ENCODE measurements around the gene GIMD1.
"Not testable (repeated sequence)": the region's sequence is repeated elsewhere in the genome, so short reads cannot be mapped to it uniquely, and the experiment has no call there.

The GIMD1 gene

GRCh38 chr4:106351016-106351415 lies 17.6 kb downstream of the GIMD1 start:
- DNase-seq, result no peak

- no peak for DNase-seq
Measured at GRCh38 chr4:106347167-106347566, 21.4 kb downstream of the GIMD1 start.

GRCh38 chr4:106344647-106344970 lies 24.0 kb downstream of the GIMD1 start:
- no peak for DNase-seq

- no peak for DNase-seq
Measured at GRCh38 chr4:106343865-106344646, 24.5 kb downstream of the GIMD1 start.

- no peak for DNase-seq
Measured at GRCh38 chr4:106340774-106341173, 27.8 kb downstream of the GIMD1 start.

- DNase-seq, result no peak
Measured at GRCh38 chr4:106339431-106339830, 29.1 kb downstream of the GIMD1 start.

GRCh38 chr4:106338671-106339070 lies 29.9 kb downstream of the GIMD1 start:
- DNase-seq, result no peak

- no peak for DNase-seq
Measured at GRCh38 chr4:106337916-106338315, 30.7 kb downstream of the GIMD1 start.

- no peak for DNase-seq
Measured at GRCh38 chr4:106336618-106337017, 32.0 kb downstream of the GIMD1 start.

- DNase-seq, result no peak
Measured at GRCh38 chr4:106334741-106335470, 33.7 kb downstream of the GIMD1 start.

- DNase-seq, result no peak
Measured at GRCh38 chr4:106333186-106333585, 35.4 kb downstream of the GIMD1 start.

GRCh38 chr4:106329041-106329618 lies 39.4 kb downstream of the GIMD1 start:
- peak in 1 of 58 donors; percentile 1 for DNase-seq

- DNase-seq, result no peak
Measured at GRCh38 chr4:106325800-106326199, 42.8 kb downstream of the GIMD1 start.

- no peak for DNase-seq
Measured at GRCh38 chr4:106323119-106323518, 45.5 kb downstream of the GIMD1 start.

GRCh38 chr4:106321814-106322213 lies 46.8 kb downstream of the GIMD1 start:
- not testable (repeated sequence) for DNase-seq

GRCh38 chr4:106321168-106321567 lies 47.4 kb downstream of the GIMD1 start:
- not testable (repeated sequence) for DNase-seq

- no peak for DNase-seq
Measured at GRCh38 chr4:106320235-106320634, 48.3 kb downstream of the GIMD1 start.

GRCh38 chr4:106318511-106318910 lies 50.1 kb downstream of the GIMD1 start:
- no peak for DNase-seq

GRCh38 chr4:106317815-106318214 lies 50.8 kb downstream of the GIMD1 start:
- DNase-seq, result no peak

GRCh38 chr4:106316773-106317409 lies 51.7 kb downstream of the GIMD1 start:
- peak in 1 of 58 donors; percentile 2 for DNase-seq

GRCh38 chr4:106315968-106316772 lies 52.4 kb downstream of the GIMD1 start, which contains the start of the genes AIMP1 and TBCK:
Gene AIMP1 (plus strand): TSS chr4:106316550. CDS start chr4:106325010, 8,460 bp downstream.
Gene TBCK (minus strand): TSS chr4:106316209. CDS start chr4:106308960, 7,249 bp downstream.
- peak; percentile 67 to 97 (median 87) for DNase-seq
